HUES48 (cell line): Measurements from ENCODE around the gene ZNF639.
A peak's percentile ranks its signal among the peaks of the same experiment; 100 is the strongest.
"Not testable (repeated sequence)": the region's sequence is repeated elsewhere in the genome, so short reads cannot be mapped to it uniquely, and the experiment has no call there.

ENCODE experiments used
- H3K27ac ChIP-seq: one replicate; pipeline ENCODE4 v1.7.0; 2013; ENCODE audit warnings: low read depth, low read length, inconsistent platforms
- H3K27me3 ChIP-seq: 2 replicates; pipeline ENCODE4 v1.6.1; 2013; ENCODE audit warnings: mild to moderate bottlenecking, low read length; ENCODE audit not compliant: control insufficient read depth, insufficient read depth
- H3K36me3 ChIP-seq: 2 replicates; pipeline ENCODE4 v1.6.1; 2013; ENCODE audit warnings: low read length; ENCODE audit not compliant: control insufficient read depth, insufficient read depth
- H3K4me1 ChIP-seq: 2 replicates; pipeline ENCODE4 v1.6.1; 2013; ENCODE audit warnings: mild to moderate bottlenecking, low read length; ENCODE audit not compliant: control insufficient read depth, insufficient read depth
- H3K4me3 ChIP-seq: 2 replicates; pipeline ENCODE4 v1.5.1; 2013; ENCODE audit warnings: mild to moderate bottlenecking, low read depth, low read length
- H3K9ac ChIP-seq: 2 replicates; pipeline ENCODE4 v1.6.1; 2013; ENCODE audit warnings: mild to moderate bottlenecking, low read depth, low read length, moderate library complexity
- H3K9me3 ChIP-seq: 2 replicates; pipeline ENCODE4 v1.6.1; 2013; ENCODE audit warnings: low read length; ENCODE audit not compliant: control insufficient read depth, insufficient read depth

Gene ZNF639, protein sequence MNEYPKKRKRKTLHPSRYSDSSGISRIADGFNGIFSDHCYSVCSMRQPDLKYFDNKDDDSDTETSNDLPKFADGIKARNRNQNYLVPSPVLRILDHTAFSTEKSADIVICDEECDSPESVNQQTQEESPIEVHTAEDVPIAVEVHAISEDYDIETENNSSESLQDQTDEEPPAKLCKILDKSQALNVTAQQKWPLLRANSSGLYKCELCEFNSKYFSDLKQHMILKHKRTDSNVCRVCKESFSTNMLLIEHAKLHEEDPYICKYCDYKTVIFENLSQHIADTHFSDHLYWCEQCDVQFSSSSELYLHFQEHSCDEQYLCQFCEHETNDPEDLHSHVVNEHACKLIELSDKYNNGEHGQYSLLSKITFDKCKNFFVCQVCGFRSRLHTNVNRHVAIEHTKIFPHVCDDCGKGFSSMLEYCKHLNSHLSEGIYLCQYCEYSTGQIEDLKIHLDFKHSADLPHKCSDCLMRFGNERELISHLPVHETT

DNA sequence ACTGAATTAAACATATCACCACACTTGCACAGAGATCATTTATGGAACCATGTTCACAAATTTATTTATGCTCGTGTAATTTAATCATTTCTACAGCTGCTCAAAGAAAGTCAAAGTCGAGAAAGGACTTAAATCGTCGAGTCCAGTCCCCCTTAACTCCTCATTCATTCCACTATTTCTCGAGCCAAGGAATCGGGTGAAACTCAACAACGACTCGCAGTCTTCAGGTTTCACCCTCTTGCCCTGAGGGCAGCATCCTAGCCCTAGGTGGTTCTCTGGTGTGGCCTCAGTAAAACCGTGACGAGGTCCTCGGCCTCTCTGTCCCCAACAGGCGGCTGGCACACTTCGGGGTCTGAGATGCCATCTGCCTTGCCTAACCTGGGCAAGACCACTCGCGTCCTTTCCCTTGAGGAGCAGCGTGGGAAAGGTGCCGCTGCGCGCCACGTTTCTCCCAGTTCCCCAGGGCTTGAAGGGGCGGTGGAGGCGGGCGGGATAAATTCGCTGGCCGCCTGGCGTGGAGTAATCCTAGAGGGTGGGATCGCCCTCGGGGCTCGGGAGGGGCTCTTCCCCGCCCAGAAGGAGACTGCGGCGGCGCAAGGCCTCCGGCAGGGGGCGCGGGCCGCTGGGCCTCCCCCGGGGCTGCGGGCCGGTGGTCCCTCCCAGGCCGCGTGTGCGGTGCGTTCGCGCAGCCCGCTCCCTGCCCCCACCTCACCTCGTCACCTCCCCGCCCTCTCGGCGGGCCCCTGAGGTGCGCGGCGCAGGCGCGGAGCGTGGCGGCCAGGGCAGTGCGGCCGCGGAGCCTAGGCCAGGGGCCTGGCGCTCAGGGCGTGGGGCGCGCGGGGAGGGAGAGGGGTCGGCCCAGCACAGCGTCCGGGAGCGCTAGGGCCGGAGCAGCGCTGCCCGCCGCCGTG is at the start of gene ZNF639:
Gene ZNF639 (plus strand): TSS at position 746 of the 911 bp plus-strand sequence. CDS start 5,263 bp downstream, outside the sequence.
- H3K4me1 ChIP-seq = peaks cover 19% of the 10 kb centered on the region
- peak within 1 kb of the TSS; percentile 86 for H3K27ac ChIP-seq
- H3K27me3 ChIP-seq = no peaks in the 10 kb centered on the region
- peak within 1 kb of the TSS; percentile 98 for H3K4me3 ChIP-seq
- H3K36me3 ChIP-seq = peaks cover 16% of the 10 kb centered on the region
- H3K9me3 ChIP-seq = no peaks in the 10 kb centered on the region
- peak within 1 kb of the TSS; percentile 92 for H3K9ac ChIP-seq

DNA sequence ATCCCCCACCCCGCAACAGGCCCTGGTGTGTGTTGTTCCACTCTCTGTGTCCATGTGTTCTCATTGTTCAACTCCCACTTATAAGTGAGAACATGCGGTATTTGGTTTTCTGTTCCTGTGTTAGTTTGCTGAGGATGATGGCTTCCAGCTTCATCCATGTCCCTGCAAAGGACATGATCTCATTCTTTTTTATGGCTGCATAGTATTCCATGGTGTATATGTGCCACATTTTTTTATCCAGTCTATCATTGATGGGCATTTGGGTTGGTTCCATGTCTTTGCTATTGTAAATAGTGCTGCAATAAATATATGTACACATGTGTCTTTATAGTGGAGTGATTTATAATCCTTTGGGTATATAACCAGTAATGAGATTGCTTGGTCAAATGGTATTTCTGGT is 48.4 kb upstream of the ZNF639 start:
- not testable (repeated sequence) for H3K4me3 ChIP-seq, H3K4me1 ChIP-seq, H3K9ac ChIP-seq, H3K27ac ChIP-seq, H3K9me3 ChIP-seq, H3K27me3 ChIP-seq, H3K36me3 ChIP-seq

DNA sequence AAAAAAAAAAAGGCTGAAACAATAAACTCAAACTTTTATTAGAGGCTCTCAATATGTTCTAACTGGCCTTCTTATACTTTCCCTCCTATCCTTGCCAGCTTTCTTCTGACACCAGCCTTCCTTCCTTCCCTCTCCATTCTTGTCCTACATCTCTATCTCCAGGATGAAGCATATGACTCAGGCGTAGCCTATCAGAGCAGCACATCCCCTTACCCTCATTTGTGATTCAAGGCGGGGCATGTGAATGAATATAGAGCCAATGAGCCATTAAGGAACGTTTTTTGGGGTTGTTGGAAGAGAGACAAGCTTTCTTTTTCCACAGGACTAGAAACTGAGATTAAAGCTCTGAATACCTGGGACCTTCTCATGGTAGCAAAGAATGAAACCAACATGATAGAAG is 46.8 kb upstream of the ZNF639 start:
- Histone ChIP-seq H3K36me3 (no peaks in the 10 kb centered on the region), H3K4me1 (no peaks in the 10 kb centered on the region), H3K4me3 (no peak overlapping the region), H3K9ac (no peak overlapping the region), H3K9me3 (no peaks in the 10 kb centered on the region), H3K27me3 (no peaks in the 10 kb centered on the region), H3K27ac (no peak overlapping the region)

DNA sequence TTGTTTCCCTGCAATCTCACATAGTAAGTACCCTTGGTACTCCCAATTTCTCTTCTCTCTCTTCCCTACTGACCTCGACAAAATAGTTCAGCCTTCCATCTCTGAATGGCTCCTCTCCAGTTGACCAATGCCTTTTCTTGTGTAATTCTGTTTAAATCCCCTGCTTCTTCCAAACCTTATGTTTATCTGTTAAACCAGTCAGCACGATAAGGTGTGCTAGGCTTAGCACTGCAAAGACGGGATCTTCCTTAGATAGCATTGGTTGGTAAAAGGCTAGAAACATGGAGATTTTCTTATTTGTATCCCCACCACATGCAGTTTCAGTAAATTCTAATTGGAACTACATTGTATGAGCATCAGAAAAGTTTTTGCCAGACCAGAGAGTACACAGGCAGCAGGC is 46.1 kb upstream of the ZNF639 start:
- H3K9me3 ChIP-seq = no peaks in the 10 kb centered on the region
- no peak overlapping the region for H3K27ac ChIP-seq
- no peaks in the 10 kb centered on the region for H3K36me3 ChIP-seq
- H3K27me3 ChIP-seq = no peaks in the 10 kb centered on the region
- no peak overlapping the region for H3K9ac ChIP-seq
- H3K4me3 ChIP-seq = no peak overlapping the region
- H3K4me1 ChIP-seq = no peaks in the 10 kb centered on the region

DNA sequence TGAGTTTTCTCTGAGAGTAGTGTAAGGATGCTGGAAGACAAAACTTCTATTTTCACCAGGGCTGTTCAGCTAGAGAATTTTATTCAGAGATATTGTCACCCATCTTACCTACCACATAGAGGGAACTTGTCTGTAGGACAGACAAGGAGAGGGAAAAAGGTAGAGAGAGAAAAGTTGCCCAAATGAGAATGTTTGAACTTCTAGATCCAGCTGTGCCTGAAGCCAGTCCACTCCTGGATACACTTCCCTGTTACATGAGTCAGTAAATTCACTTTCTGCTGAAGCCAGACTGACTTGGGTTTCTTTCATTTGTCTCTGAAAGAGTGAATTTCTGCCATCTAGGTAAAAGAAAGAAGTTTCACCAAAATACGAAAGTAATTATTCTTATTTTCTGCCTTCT is 44.7 kb upstream of the ZNF639 start:
- no peak overlapping the region for H3K9ac ChIP-seq
- no peaks in the 10 kb centered on the region for H3K4me1 ChIP-seq
- no peaks in the 10 kb centered on the region for H3K27me3 ChIP-seq
- H3K9me3 ChIP-seq = no peaks in the 10 kb centered on the region
- no peaks in the 10 kb centered on the region for H3K36me3 ChIP-seq
- no peak overlapping the region for H3K4me3 ChIP-seq
- no peak overlapping the region for H3K27ac ChIP-seq

DNA sequence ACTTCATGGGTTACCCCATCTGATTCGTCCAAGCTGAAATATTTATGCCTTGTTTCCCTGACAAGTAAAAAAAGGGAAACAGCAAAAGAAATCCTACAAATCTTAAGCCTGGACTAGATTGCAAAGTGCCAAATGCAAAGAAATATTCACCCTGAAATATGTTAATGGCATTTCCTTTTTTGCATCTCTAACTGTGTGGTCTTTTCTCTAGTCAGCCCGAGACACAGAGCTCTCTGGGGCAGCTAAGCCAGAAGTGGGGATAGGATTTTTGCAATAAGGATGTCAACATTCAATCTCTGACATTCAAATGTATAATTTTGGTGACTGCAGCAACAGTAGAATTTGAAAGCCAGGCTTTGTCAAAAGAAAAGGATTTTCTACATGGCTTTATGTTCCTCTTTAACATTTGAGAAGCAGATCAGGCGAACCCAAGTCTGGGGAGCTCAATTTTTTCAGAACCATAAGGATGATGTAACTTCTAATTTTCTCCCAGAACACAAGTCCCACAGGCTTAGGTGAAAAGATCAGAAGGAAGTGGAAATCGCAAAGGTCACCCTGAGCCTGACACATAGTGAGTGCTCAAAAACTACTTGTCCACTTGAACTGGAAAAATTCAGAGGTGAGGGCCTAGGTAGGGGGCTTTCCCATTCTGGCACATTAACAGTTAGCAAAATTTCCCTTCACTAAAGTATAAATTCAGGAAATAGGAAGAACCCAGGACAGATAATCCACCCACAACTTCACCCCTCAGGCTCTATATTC is 43.7 kb upstream of the ZNF639 start:
- no peaks in the 10 kb centered on the region for H3K9me3 ChIP-seq
- no peaks in the 10 kb centered on the region for H3K27me3 ChIP-seq
- no peak overlapping the region for H3K27ac ChIP-seq
- no peaks in the 10 kb centered on the region for H3K4me1 ChIP-seq
- H3K36me3 ChIP-seq = no peaks in the 10 kb centered on the region
- H3K9ac ChIP-seq = no peak overlapping the region
- no peak overlapping the region for H3K4me3 ChIP-seq

DNA sequence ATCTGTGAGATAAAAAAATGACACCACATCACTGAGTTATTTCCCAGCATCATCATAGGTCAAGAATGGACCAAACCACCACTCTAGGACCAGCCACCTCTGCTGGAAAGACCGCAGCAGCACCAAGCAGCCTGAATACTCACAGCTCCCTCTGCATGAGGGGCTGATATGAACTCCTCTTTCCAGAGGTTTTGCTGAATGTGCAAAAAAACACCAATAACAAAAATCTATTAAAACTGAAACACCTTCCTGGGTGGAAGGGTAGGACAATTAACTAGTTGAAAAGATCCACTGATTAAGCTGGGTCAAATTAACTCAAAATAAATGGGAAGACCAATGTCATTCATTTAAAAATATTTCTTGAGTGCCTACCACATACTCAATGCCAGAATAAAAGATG is 43.0 kb upstream of the ZNF639 start:
- Histone ChIP-seq H3K4me3 (no peak overlapping the region), H3K27ac (no peak overlapping the region), H3K4me1 (no peaks in the 10 kb centered on the region), H3K27me3 (no peaks in the 10 kb centered on the region), H3K9me3 (no peaks in the 10 kb centered on the region), H3K9ac (no peak overlapping the region), H3K36me3 (no peaks in the 10 kb centered on the region)

DNA sequence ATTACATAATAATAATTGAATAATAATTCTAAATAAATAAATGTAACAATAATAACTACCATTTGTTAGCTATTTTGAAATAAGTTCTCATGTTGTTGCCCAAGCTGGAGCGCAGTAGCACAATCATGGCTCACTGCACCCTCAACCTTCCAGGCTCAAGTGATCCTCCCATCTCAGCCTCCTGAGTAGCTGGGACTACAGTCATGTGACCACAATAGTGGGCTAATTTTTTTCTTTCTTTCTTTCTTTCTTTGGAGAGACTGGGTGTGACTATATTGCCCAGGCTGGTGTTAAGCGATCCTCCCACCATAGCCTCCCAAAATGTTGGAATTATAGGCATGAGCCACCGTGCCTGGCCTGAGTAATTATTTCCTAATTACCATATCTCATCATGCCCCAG is 41.0 kb upstream of the ZNF639 start:
- Histone ChIP-seq H3K9ac (no peak overlapping the region), H3K27ac (no peak overlapping the region), H3K9me3 (no peaks in the 10 kb centered on the region), H3K4me3 (no peak overlapping the region), H3K36me3 (no peaks in the 10 kb centered on the region), H3K27me3 (no peaks in the 10 kb centered on the region), H3K4me1 (no peaks in the 10 kb centered on the region)

DNA sequence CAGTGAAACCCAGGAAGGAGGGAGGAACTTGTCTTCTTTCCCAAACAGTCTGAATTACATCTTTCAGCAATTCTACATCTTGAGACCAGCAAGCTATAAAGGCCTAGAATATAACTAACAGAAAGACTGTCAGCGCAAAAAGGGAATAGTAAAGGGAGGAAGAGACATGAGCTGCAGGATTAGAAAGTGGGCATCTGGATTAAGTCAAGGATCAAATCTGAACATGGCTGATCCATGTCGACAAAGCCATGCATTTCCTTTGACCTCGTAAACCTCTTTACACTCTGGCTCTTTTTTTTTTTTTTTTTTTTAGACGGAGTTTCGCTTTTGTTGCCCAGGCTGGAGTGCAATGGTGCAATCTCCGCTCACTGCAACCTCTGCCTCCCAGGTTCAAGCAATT is 36.5 kb upstream of the ZNF639 start:
- Histone ChIP-seq H3K4me1 (no peaks in the 10 kb centered on the region), H3K9ac (no peak overlapping the region), H3K27ac (no peak overlapping the region), H3K27me3 (no peaks in the 10 kb centered on the region), H3K4me3 (no peak overlapping the region), H3K9me3 (no peaks in the 10 kb centered on the region), H3K36me3 (no peaks in the 10 kb centered on the region)

DNA sequence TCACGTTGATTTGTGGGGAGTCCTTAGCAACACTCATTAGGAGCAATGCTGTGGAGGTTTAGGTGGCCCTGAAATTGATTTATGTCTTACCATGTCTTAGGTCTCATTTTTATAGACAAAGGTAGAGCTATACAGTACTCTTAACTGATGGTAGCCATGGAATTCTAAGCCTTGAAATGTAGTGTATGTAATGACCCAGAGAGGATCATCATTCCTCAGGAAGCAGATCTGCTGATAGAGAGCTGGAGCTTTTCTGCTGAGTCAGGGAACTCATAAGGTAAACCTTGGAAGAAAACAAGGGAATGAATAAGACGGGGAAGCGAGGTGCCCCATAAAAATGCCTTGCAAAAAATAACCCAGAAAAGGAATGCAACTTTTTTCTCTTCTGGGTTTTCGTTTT is 34.0 kb upstream of the ZNF639 start:
- no peaks in the 10 kb centered on the region for H3K36me3 ChIP-seq
- H3K9me3 ChIP-seq = no peaks in the 10 kb centered on the region
- H3K4me3 ChIP-seq = no peak overlapping the region
- no peaks in the 10 kb centered on the region for H3K4me1 ChIP-seq
- no peak overlapping the region for H3K27ac ChIP-seq
- no peak overlapping the region for H3K9ac ChIP-seq
- no peaks in the 10 kb centered on the region for H3K27me3 ChIP-seq
